Right lobe of liver (tissue), 6 donors: ENCODE data around the gene FGF4. TPM values are rescaled to one million over a fixed set of nuclear protein-coding genes. Genes with fewer than 3 reads are reported as not detected.

ENCODE experiments used
- ATAC-seq, 4 donors: fragments of 200-7000 bp; cut with Tn5 transposase; one replicate each; pipeline ENCODE4 v1.9.1; 2020; ENCODE audit warnings: mild to moderate bottlenecking in 4 of 4, moderate library complexity in 4 of 4
- DNase-seq, 3 donors: peaks; one replicate each; pipeline ENCODE4 v3.0.0-alpha.2; 2020
- H3K27ac ChIP-seq, 3 donors: fragments of 200-600 bp; one replicate each; pipeline ENCODE4 v1.8.0; 2022
- H3K27me3 ChIP-seq, 2 donors: fragments of 200-600 bp; one replicate each; pipeline ENCODE4 v1.8.0; 2022
- H3K36me3 ChIP-seq, 4 donors: fragments of 200-600 bp; sonication (generic) in 1 of 4; one replicate each; pipeline versions ENCODE4 v1.5.1 to v1.8.0; 2017 to 2022; ENCODE audit warnings: control low read depth in 1 of 4
- H3K4me1 ChIP-seq, 4 donors: fragments of 200-600 bp; sonication (generic) in 1 of 4; one replicate each; pipeline versions ENCODE4 v1.5.1 to v1.8.0; 2017 to 2022; ENCODE audit warnings: control low read depth in 1 of 4
- H3K4me3 ChIP-seq, 3 donors: fragments of 200-600 bp; one replicate each; pipeline ENCODE4 v1.8.0; 2022
- H3K9me3 ChIP-seq, 4 donors: fragments of 200-600 bp; sonication (generic) in 1 of 4; one replicate each; pipeline versions ENCODE4 v1.5.1 to v1.8.0; 2017 to 2022; ENCODE audit warnings: control low read depth in 1 of 4
- CTCF ChIP-seq, 4 donors: fragments of 200-600 bp in 3 of 4; fragments of 450-650 bp in 1 of 4; IDR thresholded peaks; one replicate each; pipeline versions ENCODE4 v1.5.1 to v1.8.0; 2016 to 2022; ENCODE audit warnings: antibody characterized with exemption in 4 of 4, mild to moderate bottlenecking in 2 of 4
- POLR2A ChIP-seq: fragments of 450-650 bp; IDR thresholded peaks from one replicate; pipeline ENCODE4 v1.6.1; 2017; ENCODE audit warnings: antibody characterized with exemption, mild to moderate bottlenecking
- WGBS: methylation state at CpG from one replicate; pipeline ENCODE4 v1.1.6; 2018; ENCODE audit warnings: low coverage, low lambda C conversion rate; ENCODE audit not compliant: insufficient coverage; ENCODE audit errors: missing lambda C conversion rate; 5-methylcytosine and 5-hydroxymethylcytosine counted together
- intact Hi-C, 2 donors: fragments of 100-400 bp; cut with DNase I; formaldehyde crosslinking; loops; one replicate each; pipeline versions ENCODE4 v1.11.2 to v1.14.1; 2022
- total RNA-seq, 6 experiments: library from RNA; depleted of rRNA in 2 of 6; stranded (reverse); fragments of >200 nt in 2 of 6; fragmentation: NEBNext Ultra II Directional in 3 of 6; extraction: Animal tissue kit (Norgen Biotek cat#: 25700) in 3 of 6; gene quantifications; one replicate each; pipeline versions ENCODE4 v1.1.0 to v1.2.4, GENCODE V29; 2016 to 2023
- donor health status: DM: no; HTN: yes; CAD: no.
- donor health status: DM: no; HTN: no; CAD: no.
- donor health status: DM: no; HTN: no; CAD: no.
- donor health status: DM: no; HTN: yes; CAD: no.
- donor health status: DM: no; HTN: yes; CAD: no.

FGF4 gene
- total RNA-seq, 6 experiments from 2014 or later, result not detected

DNA sequence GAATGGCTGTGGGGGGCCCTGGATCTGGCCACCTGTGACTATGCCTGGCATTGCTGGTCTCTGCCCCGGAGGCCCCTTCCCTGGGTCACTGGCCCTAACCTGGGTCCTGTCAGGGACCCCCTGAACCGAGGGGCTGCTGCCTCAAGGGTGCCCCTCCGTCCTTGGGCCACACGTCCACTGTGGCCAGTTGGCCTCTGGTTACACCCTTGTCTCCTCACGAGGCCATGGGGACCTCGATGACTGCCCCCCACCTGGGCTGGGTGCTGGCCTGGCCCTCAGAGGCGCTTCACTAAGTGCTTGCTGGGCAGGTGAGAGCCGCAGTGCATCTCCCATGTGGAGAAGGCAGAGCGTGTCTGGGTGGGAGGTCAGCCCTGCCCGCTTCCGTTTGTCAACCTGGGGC, 44.0 kb downstream of the FGF4 start:
- no peak for TF ChIP-seq CTCF (IDR thresholded peaks at IDR 0.05)
- TF ChIP-seq POLR2A, result no peak
- Histone ChIP-seq H3K4me1 (no peaks in the 10 kb centered on the region), H3K36me3 (no peaks in the 10 kb centered on the region), H3K9me3 (no peaks in the 10 kb centered on the region), H3K27ac (no peak overlapping the region), H3K4me3 (no peak overlapping the region), H3K27me3 (no peaks in the 10 kb centered on the region)
- WGBS, result no CpG with 5 or more reads among the region's 11 CpGs
- DNase-seq (no peak), ATAC-seq (no peak)
- intact Hi-C loops, result no loop called here

- 60% methylated on average over 4 of the region's 8 CpGs for WGBS
- TF ChIP-seq CTCF (IDR thresholded peaks at IDR 0.05), result no peak
- DNase-seq (no peak), ATAC-seq (no peak)
- no peak overlapping the region for H3K27ac ChIP-seq
- no peaks in the 10 kb centered on the region for H3K27me3 ChIP-seq
- intact Hi-C loops, result no loop called here
- H3K4me1 ChIP-seq, result no peaks in the 10 kb centered on the region
- H3K36me3 ChIP-seq, result no peaks in the 10 kb centered on the region
- no peak overlapping the region for H3K4me3 ChIP-seq
- no peaks in the 10 kb centered on the region for H3K9me3 ChIP-seq
These were observed 44.6 kb downstream of the FGF4 start for GRCh38 chr11:69730500-69730899.

DNA sequence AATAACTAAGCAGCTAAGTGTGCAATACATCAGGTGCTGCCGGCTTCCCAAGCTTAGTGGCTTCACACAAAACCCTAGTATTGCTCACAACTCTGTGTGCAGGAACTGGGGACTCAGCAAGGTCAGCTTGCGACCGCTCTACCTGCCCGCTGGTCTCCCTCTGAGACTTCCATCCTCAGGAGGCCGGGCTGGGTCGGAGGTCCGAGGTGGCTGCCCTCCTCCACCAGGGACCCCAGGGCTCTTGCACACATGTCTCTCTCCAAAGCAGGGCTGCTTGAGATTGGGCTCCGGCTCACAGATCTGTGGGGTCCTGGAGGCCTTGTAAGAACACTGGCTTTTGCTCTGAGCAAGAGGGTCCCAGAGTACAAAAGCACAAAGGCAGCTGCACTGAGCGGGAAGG, 45.9 kb downstream of the FGF4 start:
- H3K27ac ChIP-seq, result no peak overlapping the region
- intact Hi-C loops, result loop anchor here in 1 of 2 donors (10.0 kb wide), 1 partner anchor 156 kb away; no protein-coding TSS in a partner anchor
- no peaks in the 10 kb centered on the region for H3K27me3 ChIP-seq
- H3K4me1 ChIP-seq, result no peaks in the 10 kb centered on the region
- no peak for DNase-seq
- no peaks in the 10 kb centered on the region for H3K36me3 ChIP-seq
- no peaks in the 10 kb centered on the region for H3K9me3 ChIP-seq
- no peak for ATAC-seq
- WGBS, result no CpG with 5 or more reads among the region's 9 CpGs
- TF ChIP-seq CTCF (IDR thresholded peaks at IDR 0.05) (no peak), POLR2A (no peak)
- no peak overlapping the region for H3K4me3 ChIP-seq

DNA sequence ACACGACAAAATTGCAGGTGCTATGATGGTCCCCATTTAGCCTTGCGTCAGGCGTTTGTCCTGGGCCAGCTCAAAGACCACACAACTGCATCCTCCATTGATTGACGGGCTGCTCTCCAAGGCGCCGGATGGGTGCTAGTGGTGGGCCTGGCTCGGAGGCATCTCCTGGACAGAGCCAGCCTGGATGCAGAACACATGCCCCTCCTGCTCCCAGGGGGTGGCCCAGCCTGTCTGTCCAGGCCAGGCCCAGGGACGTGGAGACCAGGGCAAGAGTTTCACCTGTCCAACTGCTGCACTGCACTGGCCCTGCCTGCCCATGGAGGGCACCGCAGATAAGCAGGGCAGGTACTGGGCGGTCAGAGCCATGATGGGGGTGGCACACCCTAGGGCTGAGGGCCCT, 47.9 kb downstream of the FGF4 start:
- peak in 1 of 4 donors; percentile 10 for ATAC-seq
- H3K27me3 ChIP-seq, result no peaks in the 10 kb centered on the region

More for the DNA sequence above, 47.9 kb downstream of the FGF4 start:
- Histone ChIP-seq H3K36me3 (no peaks in the 10 kb centered on the region), H3K4me3 (no peak overlapping the region), H3K4me1 (no peaks in the 10 kb centered on the region), H3K27ac (no peak overlapping the region), H3K9me3 (no peaks in the 10 kb centered on the region)
- intact Hi-C loops, result loop anchor here in 1 of 2 donors (10.0 kb wide), 1 partner anchor 158 kb away; no protein-coding TSS in a partner anchor
- DNase-seq, result no peak
- 92% methylated on average over 2 of the region's 10 CpGs for WGBS
- TF ChIP-seq CTCF (IDR thresholded peaks at IDR 0.05), result no peak
- TF ChIP-seq POLR2A, result no peak
